ENCODE measurements around the gene NELL2.

- TF ChIP-seq CTCF (IDR thresholded peaks at IDR 0.05; ENCODE audit: insufficient read depth, low read length) (no peak), REST (IDR thresholded peaks at IDR 0.05; ENCODE audit: insufficient replicate concordance, low read depth) (no peak), POLR2AphosphoS5 (IDR thresholded peaks at IDR 0.05; ENCODE audit: low read depth) (no peak), GABPA (IDR thresholded peaks at IDR 0.05; ENCODE audit: low read depth) (no peak), SPI1 (IDR thresholded peaks at IDR 0.05; ENCODE audit: borderline replicate concordance, low read depth) (no peak)
Observed at GRCh38 chr12:44765796-44766195, 110.3 kb downstream of the NELL2 start.
